Spleen (tissue), 7 donors: Measurements from ENCODE around the gene UGT1A10.

Experiments
- POLR2A ChIP-seq, 3 donors: fragments of 450-650 bp; IDR thresholded peaks; one replicate each; pipeline ENCODE4 v1.5.1; 2017; ENCODE audit warnings: antibody characterized with exemption in 3 of 3, mild to moderate bottlenecking in 1 of 3
- POLR2AphosphoS5 ChIP-seq, 3 donors: sonication (generic); formaldehyde crosslinking; IDR thresholded peaks; one replicate each; pipeline ENCODE4 v1.5.1; 2017; ENCODE audit warnings: antibody characterized with exemption in 3 of 3
- TF ChIP-seq, protein P1 (sequence below), 11 experiments: fragments of 200-600 bp in 7 of 11; fragments of 450-650 bp in 4 of 11; sonication (generic) in 4 of 11; IDR thresholded peaks in 8 of 11; conservative IDR thresholded peaks in 3 of 11; 1 replicate in 7 of 11; 2 replicates in 4 of 11; pipeline versions ENCODE4 v1.4.0 to v1.8.0; 2016 to 2021; ENCODE audit warnings: antibody characterized with exemption in 11 of 11, inconsistent platforms in 4 of 11, mild to moderate bottlenecking in 1 of 11
- donor health status: DM: no; HTN: no; CAD: no; lungs with moderate emphysema.
- donor health status: DM: no; HTN: no; CAD: no.
- donor health status: DM: no; HTN: no; CAD: no.

- no peak for TF ChIP-seq POLR2AphosphoS5 (IDR thresholded peaks at IDR 0.05)
- TF ChIP-seq, protein P1, sequence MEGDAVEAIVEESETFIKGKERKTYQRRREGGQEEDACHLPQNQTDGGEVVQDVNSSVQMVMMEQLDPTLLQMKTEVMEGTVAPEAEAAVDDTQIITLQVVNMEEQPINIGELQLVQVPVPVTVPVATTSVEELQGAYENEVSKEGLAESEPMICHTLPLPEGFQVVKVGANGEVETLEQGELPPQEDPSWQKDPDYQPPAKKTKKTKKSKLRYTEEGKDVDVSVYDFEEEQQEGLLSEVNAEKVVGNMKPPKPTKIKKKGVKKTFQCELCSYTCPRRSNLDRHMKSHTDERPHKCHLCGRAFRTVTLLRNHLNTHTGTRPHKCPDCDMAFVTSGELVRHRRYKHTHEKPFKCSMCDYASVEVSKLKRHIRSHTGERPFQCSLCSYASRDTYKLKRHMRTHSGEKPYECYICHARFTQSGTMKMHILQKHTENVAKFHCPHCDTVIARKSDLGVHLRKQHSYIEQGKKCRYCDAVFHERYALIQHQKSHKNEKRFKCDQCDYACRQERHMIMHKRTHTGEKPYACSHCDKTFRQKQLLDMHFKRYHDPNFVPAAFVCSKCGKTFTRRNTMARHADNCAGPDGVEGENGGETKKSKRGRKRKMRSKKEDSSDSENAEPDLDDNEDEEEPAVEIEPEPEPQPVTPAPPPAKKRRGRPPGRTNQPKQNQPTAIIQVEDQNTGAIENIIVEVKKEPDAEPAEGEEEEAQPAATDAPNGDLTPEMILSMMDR (IDR thresholded peaks at IDR 0.05 in 8 of 11, conservative IDR thresholded peaks at IDR 0.05 in 3 of 11) = no peak
- TF ChIP-seq POLR2A (IDR thresholded peaks at IDR 0.05) = no peak
These were observed 155.1 kb downstream of the UGT1A10 start for GRCh38 chr2:233791151-233791882.
